ENCODE results near the gene PRICKLE1.

PRICKLE1 gene

GRCh38 chr12:42428850-42429249 is 160.7 kb downstream of the PRICKLE1 start:
- TF ChIP-seq POLR2AphosphoS5 (IDR thresholded peaks at IDR 0.05; ENCODE audit: low read depth, low read length) (no peak), FOXP2 (optimal IDR thresholded peaks at IDR 0.05; ENCODE audit: borderline replicate concordance, extremely low read depth, extremely low read length, insufficient read depth) (no peak), TAF1 (IDR thresholded peaks at IDR 0.05; ENCODE audit: borderline replicate concordance, insufficient read depth, low read length) (no peak), SIN3A (IDR thresholded peaks at IDR 0.05; ENCODE audit: borderline replicate concordance, insufficient read depth, low read length) (no peak)
- TF ChIP-seq, protein P1, sequence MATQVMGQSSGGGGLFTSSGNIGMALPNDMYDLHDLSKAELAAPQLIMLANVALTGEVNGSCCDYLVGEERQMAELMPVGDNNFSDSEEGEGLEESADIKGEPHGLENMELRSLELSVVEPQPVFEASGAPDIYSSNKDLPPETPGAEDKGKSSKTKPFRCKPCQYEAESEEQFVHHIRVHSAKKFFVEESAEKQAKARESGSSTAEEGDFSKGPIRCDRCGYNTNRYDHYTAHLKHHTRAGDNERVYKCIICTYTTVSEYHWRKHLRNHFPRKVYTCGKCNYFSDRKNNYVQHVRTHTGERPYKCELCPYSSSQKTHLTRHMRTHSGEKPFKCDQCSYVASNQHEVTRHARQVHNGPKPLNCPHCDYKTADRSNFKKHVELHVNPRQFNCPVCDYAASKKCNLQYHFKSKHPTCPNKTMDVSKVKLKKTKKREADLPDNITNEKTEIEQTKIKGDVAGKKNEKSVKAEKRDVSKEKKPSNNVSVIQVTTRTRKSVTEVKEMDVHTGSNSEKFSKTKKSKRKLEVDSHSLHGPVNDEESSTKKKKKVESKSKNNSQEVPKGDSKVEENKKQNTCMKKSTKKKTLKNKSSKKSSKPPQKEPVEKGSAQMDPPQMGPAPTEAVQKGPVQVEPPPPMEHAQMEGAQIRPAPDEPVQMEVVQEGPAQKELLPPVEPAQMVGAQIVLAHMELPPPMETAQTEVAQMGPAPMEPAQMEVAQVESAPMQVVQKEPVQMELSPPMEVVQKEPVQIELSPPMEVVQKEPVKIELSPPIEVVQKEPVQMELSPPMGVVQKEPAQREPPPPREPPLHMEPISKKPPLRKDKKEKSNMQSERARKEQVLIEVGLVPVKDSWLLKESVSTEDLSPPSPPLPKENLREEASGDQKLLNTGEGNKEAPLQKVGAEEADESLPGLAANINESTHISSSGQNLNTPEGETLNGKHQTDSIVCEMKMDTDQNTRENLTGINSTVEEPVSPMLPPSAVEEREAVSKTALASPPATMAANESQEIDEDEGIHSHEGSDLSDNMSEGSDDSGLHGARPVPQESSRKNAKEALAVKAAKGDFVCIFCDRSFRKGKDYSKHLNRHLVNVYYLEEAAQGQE (IDR thresholded peaks at IDR 0.05; ENCODE audit: insufficient read depth in 1 of 2, low read depth in 2 of 2, low read length in 2 of 2), result no peak

DNA sequence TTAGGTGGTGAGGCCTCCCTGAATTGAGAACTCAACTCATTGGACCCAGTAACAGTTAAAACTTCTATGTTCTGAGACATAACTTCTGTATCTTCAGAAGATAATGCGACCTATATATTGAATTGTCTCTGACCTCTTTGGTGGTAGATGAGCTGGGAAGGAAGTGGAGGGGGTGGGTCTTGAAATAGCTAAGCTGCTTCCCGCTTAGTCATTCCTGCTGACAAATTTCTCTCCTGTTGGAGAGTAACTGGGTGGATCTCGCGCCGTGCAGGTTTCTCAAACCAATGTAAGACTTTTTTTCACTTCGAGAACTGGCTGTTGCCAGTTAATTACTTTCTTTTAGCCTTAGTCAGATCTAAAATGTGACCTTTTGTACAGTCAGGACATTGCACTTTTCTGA is 162.8 kb downstream of the PRICKLE1 start:
- no peak for TF ChIP-seq FOXP2 (optimal IDR thresholded peaks at IDR 0.05; ENCODE audit: borderline replicate concordance, extremely low read depth, extremely low read length, insufficient read depth)
- TF ChIP-seq, protein P1 (IDR thresholded peaks at IDR 0.05; ENCODE audit: insufficient read depth in 1 of 2, low read depth in 2 of 2, low read length in 2 of 2), result no peak
- no peak for TF ChIP-seq SIN3A (IDR thresholded peaks at IDR 0.05; ENCODE audit: borderline replicate concordance, insufficient read depth, low read length)
- no peak for TF ChIP-seq POLR2AphosphoS5 (IDR thresholded peaks at IDR 0.05; ENCODE audit: low read depth, low read length)
- TF ChIP-seq TAF1 (IDR thresholded peaks at IDR 0.05; ENCODE audit: borderline replicate concordance, insufficient read depth, low read length), result no peak

DNA sequence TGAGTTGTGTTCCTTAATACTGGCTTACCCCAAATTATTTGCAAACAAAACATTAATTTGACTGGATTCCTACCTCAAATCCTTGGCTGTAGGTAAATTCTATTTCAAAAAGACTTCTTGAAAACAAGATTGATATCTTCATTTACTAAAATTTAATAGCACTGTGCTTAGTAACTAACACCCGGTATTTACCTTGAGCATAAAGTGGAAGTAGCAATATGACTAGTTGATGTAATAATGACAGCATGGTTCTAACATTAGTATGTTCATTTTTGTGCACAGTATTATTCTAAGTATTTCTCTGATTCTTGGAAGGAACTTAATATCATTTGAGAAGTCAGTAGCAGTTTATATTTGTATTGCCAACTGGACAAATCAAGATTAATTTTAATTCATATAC is 166.8 kb downstream of the PRICKLE1 start:
- TF ChIP-seq, protein P1 (IDR thresholded peaks at IDR 0.05; ENCODE audit: insufficient read depth in 1 of 2, low read depth in 2 of 2, low read length in 2 of 2), result no peak
- no peak for TF ChIP-seq POLR2AphosphoS5 (IDR thresholded peaks at IDR 0.05; ENCODE audit: low read depth, low read length)
- TF ChIP-seq FOXP2 (optimal IDR thresholded peaks at IDR 0.05; ENCODE audit: borderline replicate concordance, extremely low read depth, extremely low read length, insufficient read depth), result no peak
- TF ChIP-seq SIN3A (IDR thresholded peaks at IDR 0.05; ENCODE audit: borderline replicate concordance, insufficient read depth, low read length), result no peak
- TF ChIP-seq TAF1 (IDR thresholded peaks at IDR 0.05; ENCODE audit: borderline replicate concordance, insufficient read depth, low read length), result no peak

- TF ChIP-seq TAF1 (IDR thresholded peaks at IDR 0.05; ENCODE audit: borderline replicate concordance, insufficient read depth, low read length), result no peak
- TF ChIP-seq FOXP2 (optimal IDR thresholded peaks at IDR 0.05; ENCODE audit: borderline replicate concordance, extremely low read depth, extremely low read length, insufficient read depth), result no peak
- no peak for TF ChIP-seq POLR2AphosphoS5 (IDR thresholded peaks at IDR 0.05; ENCODE audit: low read depth, low read length)
- TF ChIP-seq, protein P1 (IDR thresholded peaks at IDR 0.05; ENCODE audit: insufficient read depth in 1 of 2, low read depth in 2 of 2, low read length in 2 of 2), result no peak
- no peak for TF ChIP-seq SIN3A (IDR thresholded peaks at IDR 0.05; ENCODE audit: borderline replicate concordance, insufficient read depth, low read length)
These were observed 167.4 kb downstream of the PRICKLE1 start for GRCh38 chr12:42421844-42422779.
